GM12872 (cell line): ENCODE results near the gene MIGA2.

Experiments
- TF ChIP-seq, protein P1 (sequence below): IDR thresholded peaks from 3 replicates; pipeline ENCODE4 v1.5.1; 2011; ENCODE audit warnings: low read depth, mild to moderate bottlenecking, low read length, moderate library complexity; ENCODE audit not compliant: insufficient read depth

The MIGA2 gene

DNA sequence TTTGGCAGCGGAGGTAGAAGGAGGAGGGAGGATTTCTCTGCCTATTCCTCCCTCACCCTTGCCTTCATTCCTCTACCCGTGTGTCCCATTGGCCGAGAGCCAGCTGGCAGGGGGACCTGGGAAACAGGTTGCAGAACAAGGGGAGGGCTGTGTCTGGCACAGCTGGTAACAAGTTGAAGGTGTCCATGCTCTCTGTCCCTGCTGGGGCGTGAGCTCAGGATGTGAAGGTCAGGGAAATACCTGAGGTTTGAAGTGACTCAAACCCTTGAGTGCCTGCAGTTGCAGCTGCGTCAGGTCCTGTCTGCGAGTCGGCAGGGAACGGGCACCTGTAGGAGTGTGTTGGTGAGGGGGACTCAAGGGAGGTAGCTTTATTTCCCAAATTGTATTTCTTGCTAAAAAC, 16.2 kb downstream of the MIGA2 start:
- TF ChIP-seq, protein P1, sequence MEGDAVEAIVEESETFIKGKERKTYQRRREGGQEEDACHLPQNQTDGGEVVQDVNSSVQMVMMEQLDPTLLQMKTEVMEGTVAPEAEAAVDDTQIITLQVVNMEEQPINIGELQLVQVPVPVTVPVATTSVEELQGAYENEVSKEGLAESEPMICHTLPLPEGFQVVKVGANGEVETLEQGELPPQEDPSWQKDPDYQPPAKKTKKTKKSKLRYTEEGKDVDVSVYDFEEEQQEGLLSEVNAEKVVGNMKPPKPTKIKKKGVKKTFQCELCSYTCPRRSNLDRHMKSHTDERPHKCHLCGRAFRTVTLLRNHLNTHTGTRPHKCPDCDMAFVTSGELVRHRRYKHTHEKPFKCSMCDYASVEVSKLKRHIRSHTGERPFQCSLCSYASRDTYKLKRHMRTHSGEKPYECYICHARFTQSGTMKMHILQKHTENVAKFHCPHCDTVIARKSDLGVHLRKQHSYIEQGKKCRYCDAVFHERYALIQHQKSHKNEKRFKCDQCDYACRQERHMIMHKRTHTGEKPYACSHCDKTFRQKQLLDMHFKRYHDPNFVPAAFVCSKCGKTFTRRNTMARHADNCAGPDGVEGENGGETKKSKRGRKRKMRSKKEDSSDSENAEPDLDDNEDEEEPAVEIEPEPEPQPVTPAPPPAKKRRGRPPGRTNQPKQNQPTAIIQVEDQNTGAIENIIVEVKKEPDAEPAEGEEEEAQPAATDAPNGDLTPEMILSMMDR = no peak

DNA sequence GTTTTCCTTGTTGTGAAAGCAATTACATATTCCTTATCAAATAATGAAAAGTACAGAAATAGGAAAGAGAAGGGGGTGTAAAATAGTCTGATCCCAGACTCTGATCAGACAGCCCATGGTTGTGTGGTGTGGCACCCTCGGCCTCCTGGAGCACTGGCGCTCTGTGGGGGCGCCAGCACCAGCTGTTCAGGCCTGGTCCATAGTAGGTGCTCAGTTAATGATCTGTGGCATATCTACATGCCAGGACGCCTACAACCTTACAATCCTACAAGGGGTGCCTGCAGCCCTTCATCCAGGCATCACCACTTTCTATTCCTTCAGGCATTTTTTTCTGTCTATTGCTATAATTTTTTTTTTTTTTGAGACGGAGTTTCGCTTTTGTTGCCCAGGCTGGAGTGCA, 16.6 kb downstream of the MIGA2 start:
- TF ChIP-seq, protein P1 = no peak

DNA sequence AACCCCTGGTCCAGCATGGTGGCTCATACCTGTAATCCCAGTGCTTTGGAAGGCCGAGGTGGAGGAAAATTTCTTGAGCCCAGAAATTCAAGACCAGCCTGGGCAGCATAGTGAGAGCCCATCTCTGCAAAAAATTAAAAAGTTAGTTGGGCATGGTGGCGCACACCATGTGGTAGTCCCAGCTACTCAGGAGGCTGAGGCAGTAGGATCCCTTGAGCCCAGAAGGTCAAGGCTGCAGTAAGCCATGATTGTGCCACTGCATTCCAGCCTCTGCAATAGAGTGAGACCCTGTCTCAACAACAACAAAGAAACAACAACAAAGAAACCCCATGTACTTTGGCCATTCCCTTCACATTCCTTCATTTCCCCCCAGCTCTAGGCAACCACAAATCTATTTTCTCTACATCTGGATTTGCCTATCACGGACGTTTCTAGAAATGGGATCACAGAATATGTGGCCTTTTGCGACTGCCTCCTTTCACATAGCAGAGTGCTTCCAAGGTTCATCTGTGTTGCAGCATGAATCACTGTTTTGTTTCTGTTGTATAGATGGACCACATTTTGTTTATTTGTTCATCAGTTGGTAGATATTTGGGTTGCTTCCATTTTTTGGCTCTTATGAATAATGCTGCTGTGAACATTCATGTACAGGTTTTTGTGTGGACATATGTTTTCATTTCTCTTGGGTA, 17.9 kb downstream of the MIGA2 start:
- TF ChIP-seq, protein P1 = no peak

DNA sequence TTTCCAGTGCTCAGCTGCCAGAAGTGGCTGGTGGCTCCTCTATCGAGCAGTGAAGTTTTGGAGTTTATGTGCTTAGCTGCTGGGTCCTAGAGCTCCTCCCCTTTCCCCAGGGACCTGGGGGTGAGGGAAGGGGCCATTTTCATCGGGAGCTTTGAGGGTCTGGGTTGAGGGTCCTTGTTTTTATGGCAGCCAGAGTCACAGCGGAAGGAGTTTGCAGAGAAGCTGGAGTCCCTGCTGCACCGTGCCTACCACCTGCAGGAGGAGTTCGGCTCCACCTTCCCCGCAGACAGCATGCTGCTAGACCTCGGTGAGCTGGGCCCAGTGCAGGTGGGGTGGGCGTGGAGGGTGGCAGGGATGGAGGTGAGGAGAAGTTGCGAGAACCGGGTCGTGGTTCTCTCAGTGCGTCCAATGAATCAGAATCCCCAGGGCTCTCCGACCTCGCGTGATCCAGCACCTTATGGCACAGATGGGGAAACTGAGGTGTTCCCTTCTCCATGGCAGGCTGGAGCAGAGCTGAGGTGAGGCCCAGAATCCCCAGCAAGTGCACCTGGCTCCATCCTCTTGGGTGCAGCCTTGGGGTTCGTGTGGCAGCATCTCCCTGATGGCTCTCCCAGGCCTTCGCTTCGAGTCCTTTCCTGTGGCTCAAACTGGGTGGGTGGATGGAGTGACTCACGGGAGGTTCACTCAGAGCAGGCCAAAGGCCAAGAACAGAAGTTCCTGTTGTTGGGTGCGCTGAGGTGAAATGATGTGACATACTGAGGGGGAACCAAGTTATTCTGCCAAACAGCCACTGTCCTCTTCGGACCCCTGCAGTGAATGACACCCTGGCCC, 22.8 kb downstream of the MIGA2 start:
- TF ChIP-seq, protein P1 = no peak

- TF ChIP-seq, protein P1 = no peak
These were observed 23.7 kb downstream of the MIGA2 start for GRCh38 chr9:129059796-129060785.

- TF ChIP-seq, protein P1 = no peak
These were observed 24.6 kb downstream of the MIGA2 start for GRCh38 chr9:129060991-129061390.

DNA sequence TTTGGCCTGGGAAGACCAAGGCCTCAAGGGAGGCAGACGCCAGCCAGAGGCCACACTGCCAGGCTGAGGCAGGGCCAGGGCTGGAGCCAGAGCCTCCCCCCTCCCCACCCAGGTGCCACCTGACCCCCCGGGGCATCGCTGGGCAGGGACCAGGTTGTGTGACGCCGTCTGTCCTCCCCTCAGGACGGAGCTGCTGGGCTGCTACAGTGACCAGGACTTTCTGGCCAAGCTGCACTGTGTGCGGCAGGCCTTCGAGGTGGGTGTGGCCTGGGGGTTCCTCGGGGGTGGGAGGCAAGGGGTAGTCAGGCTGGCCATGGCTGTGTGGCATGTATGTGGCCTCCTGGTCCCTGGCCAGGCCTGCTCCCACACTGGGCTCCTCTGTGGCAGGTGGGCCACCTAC, 26.6 kb downstream of the MIGA2 start:
- TF ChIP-seq, protein P1 = no peak
